Smooth muscle cell (in vitro differentiated cells): ENCODE data around the gene SH3PXD2A. TPM values are rescaled to one million over a fixed set of nuclear protein-coding genes. Genes with fewer than 3 reads are reported as not detected.

Experiments
- DNase-seq: peaks from one replicate; lab custom pipeline; 2025; ENCODE audit not compliant: unreplicated experiment; lab: John Stamatoyannopoulos, UW
- H2AFZ ChIP-seq: fragments of 200-600 bp; sonication (generic); 2 replicates; pipeline ENCODE4 v1.6.0; 2016; ENCODE audit warnings: antibody characterized with exemption, low read depth, mild to moderate bottlenecking
- H3F3A ChIP-seq: fragments of 200-600 bp; sonication (generic); 2 replicates; pipeline ENCODE4 v1.6.0; 2017; ENCODE audit warnings: antibody characterized with exemption, low read depth
- H3K27ac ChIP-seq: fragments of 200-600 bp; sonication (generic); 2 replicates; pipeline ENCODE4 v1.5.1; 2016; ENCODE audit warnings: low read depth, mild to moderate bottlenecking
- H3K27me3 ChIP-seq: fragments of 200-600 bp; sonication (generic); 2 replicates; pipeline ENCODE4 v1.6.1; 2016; ENCODE audit warnings: low read depth, mild to moderate bottlenecking
- H3K36me3 ChIP-seq: fragments of 200-600 bp; sonication (generic); 2 replicates; pipeline ENCODE4 v1.5.1; 2016; ENCODE audit warnings: low read depth
- H3K4me1 ChIP-seq: fragments of 200-600 bp; sonication (generic); 2 replicates; pipeline ENCODE4 v1.5.1; 2016; ENCODE audit warnings: low read depth
- H3K4me2 ChIP-seq: fragments of 200-600 bp; sonication (generic); 2 replicates; pipeline ENCODE4 v1.6.0; 2016; ENCODE audit warnings: mild to moderate bottlenecking
- H3K4me3 ChIP-seq: fragments of 200-600 bp; sonication (generic); 2 replicates; pipeline ENCODE4 v1.5.1; 2016; ENCODE audit warnings: mild to moderate bottlenecking
- H3K79me2 ChIP-seq: fragments of 200-600 bp; sonication (generic); 2 replicates; pipeline ENCODE4 v1.6.0; 2016; ENCODE audit warnings: low read depth, mild to moderate bottlenecking
- H3K9ac ChIP-seq: fragments of 200-600 bp; sonication (generic); 2 replicates; pipeline ENCODE4 v1.6.0; 2016; ENCODE audit warnings: low read depth
- H3K9me3 ChIP-seq: fragments of 200-600 bp; sonication (generic); replicated peaks from 2 replicates; pipeline ENCODE4 v1.5.1; 2016; ENCODE audit warnings: low read depth
- H4K20me1 ChIP-seq: fragments of 200-600 bp; sonication (generic); 2 replicates; pipeline ENCODE4 v1.6.0; 2016; ENCODE audit warnings: low read depth
- WGBS: methylation state at CpG from one replicate; pipeline ENCODE4 v1.1.7; 2016; ENCODE audit warnings: low lambda C conversion rate; 5-methylcytosine and 5-hydroxymethylcytosine counted together
- polyA plus RNA-seq: library from polyadenylated mRNA; unstranded; fragments of >200 nt; fragmentation: Nextera tagmentation; extraction: Ambion mirVana; gene quantifications from 2 replicates; pipeline ENCODE4 v1.2.1, GENCODE V29; 2016
- total RNA-seq: library from RNA; depleted of rRNA; stranded (reverse); fragments of >200 nt; gene quantifications from 2 replicates; pipeline ENCODE4 v1.2.3, GENCODE V29; 2014
- TF ChIP-seq, protein P1 (sequence below): fragments of 200-600 bp; sonication (generic); IDR thresholded peaks from 2 replicates; pipeline ENCODE4 v1.5.1; 2017; ENCODE audit warnings: borderline replicate concordance, mild to moderate bottlenecking, antibody characterized with exemption; ENCODE audit not compliant: insufficient read depth, poor library complexity, severe bottlenecking

SH3PXD2A gene
- total and polyA plus RNA-seq, 2 experiments from 2014 or later: 30.1 to 37.9 TPM

DNA sequence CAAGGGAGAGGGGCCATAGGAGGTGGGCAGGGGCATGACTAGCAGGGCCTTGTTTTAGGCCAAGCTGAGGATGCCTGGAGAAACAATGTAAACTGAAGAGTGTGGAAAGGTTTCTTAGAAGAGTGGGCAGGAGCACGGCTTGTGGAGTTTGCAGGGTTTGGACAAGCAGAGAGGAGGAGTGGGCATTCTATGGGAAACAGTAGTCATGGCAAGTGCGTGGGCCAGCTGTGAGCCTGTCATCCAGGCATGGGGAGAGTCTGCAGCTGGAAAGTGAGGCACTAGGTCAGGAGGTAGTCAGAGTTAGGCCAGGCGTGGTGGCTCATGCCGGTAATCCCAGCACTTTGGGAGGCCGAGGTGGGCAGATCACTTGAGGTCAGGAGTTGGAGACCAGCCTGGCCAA lies 130.1 kb downstream of the SH3PXD2A start:
- Histone ChIP-seq H3K4me3 (no peak overlapping the region), H2AFZ (no peak overlapping the region), H3K4me2 (no peak overlapping the region), H3K27me3 (no peaks in the 10 kb centered on the region), H3K9ac (no peak overlapping the region), H3K4me1 (peaks cover 6% of the 10 kb centered on the region), H4K20me1 (no peaks in the 10 kb centered on the region), H3K9me3 (no peaks in the 10 kb centered on the region), H3K27ac (no peak overlapping the region), H3K36me3 (no peaks in the 10 kb centered on the region), H3K79me2 (peaks cover 24% of the 10 kb centered on the region), H3F3A (peaks cover 12% of the 10 kb centered on the region)
- DNase-seq: no peak
- WGBS: 69% methylated on average over 5 of the region's 5 CpGs
- TF ChIP-seq, protein P1, sequence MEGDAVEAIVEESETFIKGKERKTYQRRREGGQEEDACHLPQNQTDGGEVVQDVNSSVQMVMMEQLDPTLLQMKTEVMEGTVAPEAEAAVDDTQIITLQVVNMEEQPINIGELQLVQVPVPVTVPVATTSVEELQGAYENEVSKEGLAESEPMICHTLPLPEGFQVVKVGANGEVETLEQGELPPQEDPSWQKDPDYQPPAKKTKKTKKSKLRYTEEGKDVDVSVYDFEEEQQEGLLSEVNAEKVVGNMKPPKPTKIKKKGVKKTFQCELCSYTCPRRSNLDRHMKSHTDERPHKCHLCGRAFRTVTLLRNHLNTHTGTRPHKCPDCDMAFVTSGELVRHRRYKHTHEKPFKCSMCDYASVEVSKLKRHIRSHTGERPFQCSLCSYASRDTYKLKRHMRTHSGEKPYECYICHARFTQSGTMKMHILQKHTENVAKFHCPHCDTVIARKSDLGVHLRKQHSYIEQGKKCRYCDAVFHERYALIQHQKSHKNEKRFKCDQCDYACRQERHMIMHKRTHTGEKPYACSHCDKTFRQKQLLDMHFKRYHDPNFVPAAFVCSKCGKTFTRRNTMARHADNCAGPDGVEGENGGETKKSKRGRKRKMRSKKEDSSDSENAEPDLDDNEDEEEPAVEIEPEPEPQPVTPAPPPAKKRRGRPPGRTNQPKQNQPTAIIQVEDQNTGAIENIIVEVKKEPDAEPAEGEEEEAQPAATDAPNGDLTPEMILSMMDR: no peak

GRCh38 chr10:103724771-103725170 lies 130.6 kb downstream of the SH3PXD2A start:
- no peak for DNase-seq
- H3K9ac ChIP-seq: no peak overlapping the region
- TF ChIP-seq, protein P1: no peak
- H3K9me3 ChIP-seq: no peaks in the 10 kb centered on the region
- H3K79me2 ChIP-seq: peaks cover 24% of the 10 kb centered on the region
- H2AFZ ChIP-seq: no peak overlapping the region
- H3F3A ChIP-seq: peaks cover 12% of the 10 kb centered on the region
- no peak overlapping the region for H3K27ac ChIP-seq
- WGBS: 94% methylated on average over 2 of the region's 2 CpGs
- peaks cover 6% of the 10 kb centered on the region for H3K4me1 ChIP-seq
- no peak overlapping the region for H3K4me3 ChIP-seq
- H3K27me3 ChIP-seq: no peaks in the 10 kb centered on the region
- no peaks in the 10 kb centered on the region for H4K20me1 ChIP-seq
- no peaks in the 10 kb centered on the region for H3K36me3 ChIP-seq
- no peak overlapping the region for H3K4me2 ChIP-seq

DNA sequence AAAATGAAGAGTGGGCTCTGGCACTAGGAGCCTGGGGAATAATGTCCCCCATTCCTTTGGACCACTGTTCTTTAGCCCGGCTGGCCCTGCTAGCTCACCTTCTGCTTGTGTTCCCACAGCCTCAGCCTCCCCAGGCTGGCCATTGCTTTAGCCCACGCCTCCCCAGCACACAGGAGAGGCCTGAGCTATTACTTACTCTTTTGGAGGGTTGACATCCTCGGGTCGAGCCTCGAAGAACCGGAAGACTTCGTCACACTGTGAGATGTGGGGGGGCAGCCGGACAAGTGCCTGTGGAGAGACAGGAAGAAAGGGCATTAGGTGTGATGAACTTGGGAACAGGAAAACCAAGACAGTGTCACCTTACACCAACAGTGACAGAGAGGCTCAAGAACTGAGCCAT lies 131.3 kb downstream of the SH3PXD2A start:
- Histone ChIP-seq H3K4me1 (peaks cover 6% of the 10 kb centered on the region), H3K27ac (no peak overlapping the region), H3K9me3 (no peaks in the 10 kb centered on the region), H3K9ac (no peak overlapping the region), H4K20me1 (no peaks in the 10 kb centered on the region), H3K4me3 (no peak overlapping the region), H3K4me2 (no peak overlapping the region), H3F3A (peaks cover 15% of the 10 kb centered on the region), H2AFZ (no peak overlapping the region), H3K27me3 (no peaks in the 10 kb centered on the region), H3K36me3 (no peaks in the 10 kb centered on the region), H3K79me2 (peaks cover 24% of the 10 kb centered on the region)
- no peak for DNase-seq
- TF ChIP-seq, protein P1: no peak
- 96% methylated on average over 8 of the region's 8 CpGs for WGBS

GRCh38 chr10:103723557-103723956 lies 131.8 kb downstream of the SH3PXD2A start:
- TF ChIP-seq, protein P1: no peak
- 91% methylated on average over 3 of the region's 3 CpGs for WGBS
- H3K9me3 ChIP-seq: no peaks in the 10 kb centered on the region
- H3F3A ChIP-seq: peaks cover 17% of the 10 kb centered on the region
- no peak for DNase-seq
- H2AFZ ChIP-seq: no peak overlapping the region
- H3K4me2 ChIP-seq: no peak overlapping the region
- no peaks in the 10 kb centered on the region for H3K27me3 ChIP-seq
- H3K36me3 ChIP-seq: no peaks in the 10 kb centered on the region
- no peaks in the 10 kb centered on the region for H4K20me1 ChIP-seq
- H3K4me1 ChIP-seq: peaks cover 6% of the 10 kb centered on the region
- no peak overlapping the region for H3K9ac ChIP-seq
- peaks cover 24% of the 10 kb centered on the region for H3K79me2 ChIP-seq
- no peak overlapping the region for H3K27ac ChIP-seq
- H3K4me3 ChIP-seq: no peak overlapping the region
